Endothelial cell of umbilical vein (primary cell): Measurements from ENCODE around the gene ZNF516. TPM values are rescaled to one million over a fixed set of nuclear protein-coding genes. Genes with fewer than 3 reads are reported as not detected.

Source experiments
- BruUV-seq: library from RNA; stranded (reverse); fragments of 400-500 nt; replicated peaks from 2 replicates; lab custom pipeline; 2021; lab: Mats Ljungman, UMichigan
- CTCF ChIA-PET: fragments of 300-600, 350-600 bp; sonication (Branson Sonifier 250); formaldehyde crosslinking; loops from one replicate; lab custom pipeline; 2021; ENCODE audit warnings: antibody characterized with exemption, inconsistent platforms; lab: Charles Lee
- POLR2A ChIA-PET: fragments of 300-600, 350-600 bp; sonication (Branson Sonifier 250); formaldehyde crosslinking; loops from one replicate; lab custom pipeline; 2021; ENCODE audit warnings: antibody characterized with exemption, inconsistent platforms; lab: Charles Lee
- DNase-seq: peaks from one replicate; pipeline ENCODE4 v3.0.0-alpha.2; 2011; ENCODE audit warnings: low read depth, low spot score
- FAIRE-seq: peaks from 2 replicates; lab custom pipeline; 2011; peaks lifted over from hg19 to GRCh38; lab: Jason Lieb, UNC
- H2AFZ ChIP-seq: 2 replicates; pipeline ENCODE4 v1.6.0; 2012; ENCODE audit warnings: low read depth, low read length, control low read depth, inconsistent platforms
- H3K27ac ChIP-seq: 2 replicates; pipeline ENCODE4 v1.5.1; 2011; ENCODE audit warnings: low read depth, mild to moderate bottlenecking, control low read depth, low read length, moderate library complexity; ENCODE audit not compliant: insufficient read depth
- H3K27me3 ChIP-seq, 2 experiments: 2 replicates each; pipeline versions ENCODE4 v1.6.0 to v1.6.1; 2011; ENCODE audit warnings: low read length in 2 of 2, mixed read lengths in 1 of 2; ENCODE audit not compliant: control insufficient read depth in 2 of 2, insufficient read depth in 2 of 2
- H3K36me3 ChIP-seq, 2 experiments: 2 replicates in 1 of 2; 3 replicates in 1 of 2; pipeline ENCODE4 v1.5.1; 2011; ENCODE audit warnings: low read length in 2 of 2, mild to moderate bottlenecking in 1 of 2, moderate library complexity in 1 of 2; ENCODE audit not compliant: control insufficient read depth in 2 of 2, insufficient read depth in 2 of 2; ENCODE audit errors: extremely low read depth in 1 of 2
- H3K4me1 ChIP-seq: 3 replicates; pipeline ENCODE4 v1.5.1; 2011; ENCODE audit warnings: mild to moderate bottlenecking, low read length; ENCODE audit not compliant: control insufficient read depth, insufficient read depth; ENCODE audit errors: extremely low read depth
- H3K4me2 ChIP-seq: 2 replicates; pipeline ENCODE4 v1.6.1; 2011; ENCODE audit warnings: low read length, control low read depth, mixed read lengths; ENCODE audit not compliant: insufficient read depth
- H3K4me3 ChIP-seq, 3 experiments: fragments of 200-600 bp in 1 of 3; sonication (generic), shearing (Covaris generic) in 1 of 3; replicated peaks in 1 of 3; 2 replicates each; pipeline ENCODE4 v1.5.1; 2011 to 2016; ENCODE audit warnings: control low read depth in 3 of 3, low read length in 3 of 3, mild to moderate bottlenecking in 2 of 3, inconsistent platforms in 1 of 3, low read depth in 1 of 3, moderate library complexity in 1 of 3; ENCODE audit not compliant: insufficient read depth in 1 of 3
- H3K79me2 ChIP-seq: 2 replicates; pipeline ENCODE4 v1.6.0; 2012; ENCODE audit warnings: low read length, inconsistent platforms; ENCODE audit not compliant: control insufficient read depth, insufficient read depth
- H3K9ac ChIP-seq: replicated peaks from 2 replicates; pipeline ENCODE3; 2011; ENCODE audit warnings: low read length, control low read depth; ENCODE audit not compliant: insufficient read depth; ENCODE audit errors: extremely low read depth
- H3K9me1 ChIP-seq: replicated peaks from 3 replicates; pipeline ENCODE4 v1.6.0; 2011; ENCODE audit warnings: mild to moderate bottlenecking, low read length; ENCODE audit not compliant: control insufficient read depth, insufficient read depth; ENCODE audit errors: extremely low read depth
- H3K9me3 ChIP-seq: replicated peaks from 2 replicates; pipeline ENCODE4 v1.5.1; 2012; ENCODE audit warnings: low read length, inconsistent platforms; ENCODE audit not compliant: control insufficient read depth, insufficient read depth
- H4K20me1 ChIP-seq: replicated peaks from 2 replicates; pipeline ENCODE3; 2011; ENCODE audit warnings: mild to moderate bottlenecking, low read length; ENCODE audit not compliant: control insufficient read depth, insufficient read depth; ENCODE audit errors: extremely low read depth
- EZH2 ChIP-seq: IDR thresholded peaks from 2 replicates; pipeline ENCODE4 v1.6.1; 2012; ENCODE audit warnings: borderline replicate concordance, low read depth, mild to moderate bottlenecking, moderate library complexity, low read length, inconsistent platforms; ENCODE audit not compliant: severe bottlenecking
- FOS ChIP-seq: IDR thresholded peaks from 2 replicates; pipeline ENCODE4 v1.6.1; 2011; ENCODE audit warnings: mild to moderate bottlenecking, low read length, moderate library complexity, borderline replicate concordance; ENCODE audit not compliant: insufficient read depth
- GATA2 ChIP-seq: IDR thresholded peaks from 2 replicates; pipeline ENCODE4 v1.7.0; 2011; ENCODE audit warnings: low read depth, mild to moderate bottlenecking, moderate library complexity, mixed read lengths, low read length; ENCODE audit not compliant: insufficient read length, insufficient read depth
- JUN ChIP-seq: IDR thresholded peaks from 2 replicates; pipeline ENCODE4 v1.6.1; 2011; ENCODE audit warnings: borderline replicate concordance, low read depth; ENCODE audit not compliant: insufficient read length, insufficient read depth
- MYC ChIP-seq: IDR thresholded peaks from one replicate; pipeline ENCODE4 v1.6.1; 2011; ENCODE audit warnings: mild to moderate bottlenecking, low read depth, low read length
- POLR2A ChIP-seq: IDR thresholded peaks from 2 replicates; pipeline ENCODE4 v1.6.1; 2012; ENCODE audit warnings: low read depth, mild to moderate bottlenecking, control low read depth, low read length
- POLR2AphosphoS5 ChIP-seq: IDR thresholded peaks from 2 replicates; pipeline ENCODE4 v1.6.1; 2012; ENCODE audit warnings: low read depth, mild to moderate bottlenecking, control low read depth, low read length, moderate library complexity; ENCODE audit not compliant: insufficient read depth
- dilution Hi-C: fragments of 300-500 bp; cut with MboI; formaldehyde crosslinking; loops from one replicate; pipeline ENCODE4 v1.15.0; 2019; ENCODE audit warnings: low sequenced_read_pairs; ENCODE audit not compliant: extremely low pct_ligation_motif_present
- intact Hi-C: fragments of 100-400 bp; cut with micrococcal nuclease; formaldehyde crosslinking; loops from one replicate; pipeline ENCODE4 v1.10.0; 2022
- polyA plus RNA-seq, 4 experiments: library from polyadenylated mRNA; depleted of rRNA in 3 of 4; stranded (reverse) in 3 of 4; unstranded in 1 of 4; fragments of >200 nt; gene quantifications; 2 replicates each; pipeline versions ENCODE4 v1.2.1 to v1.2.3, GENCODE V29; 2011 to 2012; ENCODE audit warnings: missing spikeins in 1 of 4
- total RNA-seq: library from RNA; stranded (reverse); gene quantifications from 2 replicates; pipeline ENCODE4 v1.2.3, GENCODE V29; 2021
- TF ChIP-seq, protein P1 (sequence below), 2 donors: IDR thresholded peaks; 1 replicate in 1 of 2; 2 replicates in 1 of 2; pipeline ENCODE4 v1.5.1; 2011; ENCODE audit warnings: low read length in 2 of 2, mild to moderate bottlenecking in 2 of 2, moderate library complexity in 2 of 2, control low read depth in 1 of 2, inconsistent platforms in 1 of 2, low read depth in 1 of 2; ENCODE audit not compliant: insufficient read depth in 1 of 2; ENCODE audit errors: extremely low read depth in 1 of 2

The ZNF516 gene
- total and polyA plus RNA-seq, 2 donors (not counting 3 experiments of a cell fraction or from before 2014, with no cell fraction given) = 3.6 to 19.1 TPM

GRCh38 chr18:76419811-76420210 is 75.2 kb downstream of the ZNF516 start:
- Histone ChIP-seq H3K4me3 (no peak overlapping the region), H3K36me3 (no peaks in the 10 kb centered on the region), H3K9me3 (no peaks in the 10 kb centered on the region), H3K9me1 (no peaks in the 10 kb centered on the region), H3K4me1 (no peaks in the 10 kb centered on the region), H3K79me2 (no peaks in the 10 kb centered on the region), H3K27me3 (no peaks in the 10 kb centered on the region), H4K20me1 (no peaks in the 10 kb centered on the region), H2AFZ (no peak overlapping the region), H3K27ac (no peak overlapping the region), H3K4me2 (no peak overlapping the region), H3K9ac (no peak overlapping the region)
- CTCF ChIA-PET = no interaction called here
- dilution Hi-C loops = no loop called here
- no TSS peak for BruUV-seq
- intact Hi-C loops = no loop called here
- TF ChIP-seq GATA2 = no peak
- TF ChIP-seq POLR2A = no peak
- no peak for TF ChIP-seq MYC
- TF ChIP-seq, protein P1, sequence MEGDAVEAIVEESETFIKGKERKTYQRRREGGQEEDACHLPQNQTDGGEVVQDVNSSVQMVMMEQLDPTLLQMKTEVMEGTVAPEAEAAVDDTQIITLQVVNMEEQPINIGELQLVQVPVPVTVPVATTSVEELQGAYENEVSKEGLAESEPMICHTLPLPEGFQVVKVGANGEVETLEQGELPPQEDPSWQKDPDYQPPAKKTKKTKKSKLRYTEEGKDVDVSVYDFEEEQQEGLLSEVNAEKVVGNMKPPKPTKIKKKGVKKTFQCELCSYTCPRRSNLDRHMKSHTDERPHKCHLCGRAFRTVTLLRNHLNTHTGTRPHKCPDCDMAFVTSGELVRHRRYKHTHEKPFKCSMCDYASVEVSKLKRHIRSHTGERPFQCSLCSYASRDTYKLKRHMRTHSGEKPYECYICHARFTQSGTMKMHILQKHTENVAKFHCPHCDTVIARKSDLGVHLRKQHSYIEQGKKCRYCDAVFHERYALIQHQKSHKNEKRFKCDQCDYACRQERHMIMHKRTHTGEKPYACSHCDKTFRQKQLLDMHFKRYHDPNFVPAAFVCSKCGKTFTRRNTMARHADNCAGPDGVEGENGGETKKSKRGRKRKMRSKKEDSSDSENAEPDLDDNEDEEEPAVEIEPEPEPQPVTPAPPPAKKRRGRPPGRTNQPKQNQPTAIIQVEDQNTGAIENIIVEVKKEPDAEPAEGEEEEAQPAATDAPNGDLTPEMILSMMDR (IDR thresholded peaks at IDR 0.05; ENCODE audit: extremely low read depth in 1 of 2, insufficient read depth in 1 of 2, low read depth in 1 of 2, low read length in 2 of 2) = no peak
- no peak for TF ChIP-seq JUN
- no peak for TF ChIP-seq EZH2
- no peak for TF ChIP-seq FOS
- TF ChIP-seq POLR2AphosphoS5 = no peak
- POLR2A ChIA-PET = no interaction called here
- FAIRE-seq (no peak), DNase-seq (no peak)
